A204.1 (cell line): ENCODE measurements around the gene ZNF587B.
"Not testable (repeated sequence)": the region's sequence is repeated elsewhere in the genome, so short reads cannot be mapped to it uniquely, and the experiment has no call there.

Source experiments
- FAIRE-seq: peaks from 2 replicates; lab custom pipeline; 2012; peaks lifted over from hg19 to GRCh38; lab: Jason Lieb, UNC

The ZNF587B gene

GRCh38 chr19:57872450-57872849, 42.4 kb downstream of the ZNF587B start:
- FAIRE-seq: no peak

GRCh38 chr19:57873883-57874799, 44.0 kb downstream of the ZNF587B start:
- not testable (repeated sequence) for FAIRE-seq

GRCh38 chr19:57886046-57886445, 55.9 kb downstream of the ZNF587B start:
- FAIRE-seq: no peak

GRCh38 chr19:57887195-57887941, 57.3 kb downstream of the ZNF587B start:
- no peak for FAIRE-seq

- FAIRE-seq: no peak
These were observed 58.0 kb downstream of the ZNF587B start for GRCh38 chr19:57888107-57888559.

GRCh38 chr19:57888560-57889231, 58.6 kb downstream of the ZNF587B start, which contains the start of gene ZNF814:
ZNF814 (minus strand) TSS chr19:57889037; CDS start chr19:57888802, 235 bp downstream.
- FAIRE-seq: no peak

- FAIRE-seq: not testable (repeated sequence)
These were observed 60.6 kb downstream of the ZNF587B start for GRCh38 chr19:57890706-57891105.
